A549 (cell line): ENCODE results near the gene AIMP1. TPM values are rescaled to one million over a fixed set of nuclear protein-coding genes. Genes with fewer than 3 reads are reported as not detected.

Experiments used
- ATAC-seq, 2 experiments: fragments of 200-7000 bp in 1 of 2; fragments of >200 bp in 1 of 2; cut with Nextera tagmentation in 1 of 2; cut with Tn5 transposase in 1 of 2; 3 replicates each; pipeline versions ENCODE4 v1.8.0 to v1.9.1; 2018 to 2020; ENCODE audit warnings: mild to moderate bottlenecking in 1 of 2, moderate library complexity in 1 of 2
- CTCF ChIA-PET: fragments of 300-600 bp; sonication (Branson Sonifier 250); formaldehyde crosslinking; extraction: SDS; loops from one replicate; lab custom pipeline; 2021; ENCODE audit warnings: antibody characterized with exemption, inconsistent platforms; lab: Yijun Ruan, JAX
- POLR2A ChIA-PET: fragments of 350-600 bp; formaldehyde crosslinking; extraction: SDS; loops from one replicate; lab custom pipeline; 2021; ENCODE audit warnings: antibody characterized with exemption, inconsistent platforms; lab: Yijun Ruan, JAX
- DNase-seq, 2 experiments: peaks; one replicate each; pipeline versions ENCODE4 v3.0.0 to v3.0.0-alpha.2; 2011 to 2016; ENCODE audit warnings: low read depth in 1 of 2, low spot score in 1 of 2
- FAIRE-seq: peaks from 2 replicates; lab custom pipeline; 2011; peaks lifted over from hg19 to GRCh38; lab: Jason Lieb, UNC
- H3K27ac ChIP-seq, 2 experiments: fragments of >200 bp; sonication (Bioruptor Twin); formaldehyde crosslinking; 3 replicates each; pipeline ENCODE4 v1.5.1; 2016 to 2017
- H3K4me1 ChIP-seq: fragments of >200 bp; sonication (Bioruptor Twin); formaldehyde crosslinking; 3 replicates; pipeline ENCODE4 v1.6.1; 2016
- H3K4me2 ChIP-seq: fragments of >200 bp; sonication (Bioruptor Twin); formaldehyde crosslinking; 3 replicates; pipeline ENCODE4 v1.6.1; 2016
- H3K4me3 ChIP-seq: fragments of >200 bp; sonication (Bioruptor Twin); formaldehyde crosslinking; 3 replicates; pipeline ENCODE4 v1.5.1; 2016
- H3K9me3 ChIP-seq: fragments of >200 bp; sonication (Bioruptor Twin); formaldehyde crosslinking; 3 replicates; pipeline ENCODE4 v1.6.1; 2016
- CEBPB ChIP-seq, 2 experiments: fragments of >200 bp in 1 of 2; sonication (Bioruptor Twin) in 1 of 2; formaldehyde crosslinking in 1 of 2; IDR thresholded peaks; 2 replicates each; pipeline ENCODE4 v1.6.1; 2012 to 2016
- EHF ChIP-seq: fragments of 250-450 bp; sonication (Bioruptor Pico); IDR thresholded peaks from 2 replicates; pipeline ENCODE4 v1.5.0; 2020; ENCODE audit warnings: mild to moderate bottlenecking
- EP300 ChIP-seq, 2 experiments: fragments of >200 bp; sonication (Bioruptor Twin); formaldehyde crosslinking; IDR thresholded peaks; 2 replicates in 1 of 2; 3 replicates in 1 of 2; pipeline ENCODE4 v1.6.1; 2016 to 2017
- FOSB ChIP-seq: fragments of 250-450 bp; sonication (Bioruptor Pico); IDR thresholded peaks from 2 replicates; pipeline ENCODE4 v1.5.0; 2020; ENCODE audit warnings: mild to moderate bottlenecking, moderate library complexity
- FOSL2 ChIP-seq, 2 experiments: fragments of 450-650 bp in 1 of 2; fragments of >200 bp in 1 of 2; sonication (Bioruptor Twin) in 1 of 2; formaldehyde crosslinking; IDR thresholded peaks; 2 replicates each; pipeline versions ENCODE4 v1.5.0 to v1.6.1; 2016 to 2020; ENCODE audit warnings: mild to moderate bottlenecking in 1 of 2, moderate library complexity in 1 of 2
- HDAC2 ChIP-seq: fragments of 200-600 bp; sonication (generic); IDR thresholded peaks from 2 replicates; pipeline ENCODE4 v1.6.1; 2016
- HEYL ChIP-seq: fragments of 250-450 bp; sonication (Bioruptor Pico); IDR thresholded peaks from 2 replicates; pipeline ENCODE4 v1.8.0; 2021; ENCODE audit warnings: mild to moderate bottlenecking, moderate library complexity
- HOXB13 ChIP-seq: fragments of 250-450 bp; sonication (Bioruptor Pico); IDR thresholded peaks from 2 replicates; pipeline ENCODE4 v1.5.0; 2020; ENCODE audit warnings: low read depth, mild to moderate bottlenecking, moderate library complexity
- JUN ChIP-seq, 2 experiments: fragments of >200 bp; sonication (Bioruptor Twin); formaldehyde crosslinking; IDR thresholded peaks; 2 replicates in 1 of 2; 3 replicates in 1 of 2; pipeline ENCODE4 v1.6.1; 2016 to 2017
- KDM5A ChIP-seq: fragments of 200-600 bp; sonication (generic); IDR thresholded peaks from 2 replicates; pipeline ENCODE4 v1.6.1; 2016; ENCODE audit warnings: antibody characterized with exemption, mild to moderate bottlenecking
- NR3C1 ChIP-seq: fragments of >200 bp; sonication (Bioruptor Twin); formaldehyde crosslinking; IDR thresholded peaks from 3 replicates; pipeline ENCODE4 v1.6.1; 2017
- POLR2AphosphoS2 ChIP-seq: conservative IDR thresholded peaks from 2 replicates; pipeline ENCODE4 v1.6.1; 2012; ENCODE audit warnings: low read length, improper control_type of control experiment, inconsistent platforms
- RAD21 ChIP-seq, 2 experiments: fragments of >200 bp in 1 of 2; sonication (Bioruptor Twin) in 1 of 2; formaldehyde crosslinking in 1 of 2; IDR thresholded peaks in 1 of 2; conservative IDR thresholded peaks in 1 of 2; 2 replicates in 1 of 2; 3 replicates in 1 of 2; pipeline ENCODE4 v1.6.1; 2012 to 2018; ENCODE audit warnings: inconsistent platforms in 1 of 2
- RARB ChIP-seq: fragments of 250-450 bp; sonication (Bioruptor Pico); IDR thresholded peaks from 2 replicates; pipeline ENCODE4 v1.8.0; 2021; ENCODE audit warnings: mild to moderate bottlenecking, moderate library complexity
- RNF2 ChIP-seq: fragments of 200-600 bp; sonication (generic); IDR thresholded peaks from 2 replicates; pipeline ENCODE4 v1.6.1; 2016; ENCODE audit warnings: low read depth, mild to moderate bottlenecking, antibody characterized with exemption, moderate library complexity, borderline replicate concordance
- SMC3 ChIP-seq: fragments of >200 bp; sonication (Bioruptor Twin); formaldehyde crosslinking; IDR thresholded peaks from 3 replicates; pipeline ENCODE4 v1.6.1; 2018; ENCODE audit warnings: inconsistent platforms
- SREBF2 ChIP-seq: fragments of 450-650 bp; IDR thresholded peaks from 2 replicates; pipeline ENCODE4 v1.6.1; 2014; ENCODE audit warnings: mild to moderate bottlenecking, moderate library complexity
- TFCP2L1 ChIP-seq: fragments of 250-450 bp; sonication (Bioruptor Pico); IDR thresholded peaks from 2 replicates; pipeline ENCODE4 v1.5.0; 2021; ENCODE audit warnings: mild to moderate bottlenecking
- TP53 ChIP-seq: fragments of 250-450 bp; sonication (Bioruptor Pico); IDR thresholded peaks from 2 replicates; pipeline ENCODE4 v1.5.0; 2021; ENCODE audit warnings: mild to moderate bottlenecking, moderate library complexity
- ZSCAN20 ChIP-seq: fragments of 250-450 bp; sonication (Bioruptor Pico); IDR thresholded peaks from 2 replicates; pipeline ENCODE4 v1.8.0; 2022; ENCODE audit warnings: mild to moderate bottlenecking, moderate library complexity
- WGBS: methylation state at CpG from one replicate; pipeline ENCODE4 v1.1.6; 2017; ENCODE audit errors: missing lambda C conversion rate; 5-methylcytosine and 5-hydroxymethylcytosine counted together
- polyA plus RNA-seq, 4 experiments: library from polyadenylated mRNA; depleted of rRNA in 3 of 4; stranded (reverse); fragments of >200 nt; fragmentation: RNase III in 1 of 4; extraction: RNeasy Plus Mini Kit Qiagen cat#74134 plus additional on column Dnase treatment in 1 of 4; gene quantifications; 2 replicates in 3 of 4; 3 replicates in 1 of 4; pipeline ENCODE4 v1.2.3, GENCODE V29; 2011 to 2017
- TF ChIP-seq, protein P1 (sequence below): fragments of >200 bp; sonication (Bioruptor Twin); formaldehyde crosslinking; IDR thresholded peaks from 3 replicates; pipeline ENCODE4 v1.5.1; 2016
- TF ChIP-seq, protein P2 (sequence below): fragments of >200 bp; sonication (Bioruptor Twin); formaldehyde crosslinking; IDR thresholded peaks from 3 replicates; pipeline ENCODE4 v1.6.1; 2016
- TF ChIP-seq, protein P3 (sequence below): fragments of 250-450 bp; sonication (Bioruptor Pico); IDR thresholded peaks from 2 replicates; pipeline ENCODE4 v1.5.0; 2021; ENCODE audit warnings: mild to moderate bottlenecking, moderate library complexity, borderline replicate concordance

AIMP1 gene
- polyA plus RNA-seq, 2 of the 4 experiments (the other 2 are of a cell fraction) = 35.6 to 70.7 TPM

DNA sequence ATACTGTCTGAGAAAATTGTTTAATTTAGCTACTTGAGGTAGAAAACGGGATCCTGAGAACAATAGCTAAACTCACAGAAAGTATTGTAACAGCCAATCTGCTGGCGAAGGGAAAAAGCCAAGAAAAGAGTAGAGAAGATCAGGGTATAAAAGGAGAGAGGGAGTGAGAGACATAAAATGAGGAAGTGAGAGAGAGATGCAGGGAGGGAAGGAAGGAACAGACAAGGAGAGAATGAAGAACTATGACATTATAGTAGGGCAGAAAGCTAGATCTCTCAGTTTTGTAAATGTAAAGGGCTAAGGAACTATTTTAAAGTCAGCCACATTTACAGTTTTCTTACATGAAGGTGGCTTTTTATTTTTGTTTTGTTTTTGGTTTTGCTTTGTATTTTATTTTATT is 53.9 kb downstream of the AIMP1 start:
- ATAC-seq = no peak
- POLR2A ChIA-PET = no interaction called here

DNA sequence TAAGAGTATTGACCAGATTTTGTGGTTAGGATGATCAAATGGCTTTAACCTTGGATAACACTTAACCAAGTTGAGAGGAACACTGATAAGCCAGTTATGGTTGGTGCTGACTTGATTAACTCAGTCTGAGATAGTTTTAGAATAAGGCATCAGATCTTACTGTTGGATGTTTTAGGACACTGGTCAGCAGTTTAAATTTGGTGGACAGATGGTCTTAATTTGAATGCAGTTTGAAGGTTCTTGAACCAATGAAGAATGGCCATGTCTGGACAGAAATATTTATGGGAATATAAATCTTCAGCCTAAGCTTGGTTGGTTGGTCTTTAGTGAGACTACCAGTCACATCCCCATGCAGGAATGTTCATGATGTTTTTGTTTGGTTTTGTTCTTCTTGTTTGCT is 54.8 kb downstream of the AIMP1 start:
- no peaks in the 10 kb centered on the region for H3K9me3 ChIP-seq
- H3K27ac ChIP-seq = no peak overlapping the region
- POLR2A ChIA-PET = no interaction called here
- TF ChIP-seq HEYL (CRISPR knock-in tag) = no peak
- TF ChIP-seq KDM5A = no peak
- TF ChIP-seq TP53 (CRISPR knock-in tag) = no peak
- no peak for TF ChIP-seq SMC3
- TF ChIP-seq, protein P1, sequence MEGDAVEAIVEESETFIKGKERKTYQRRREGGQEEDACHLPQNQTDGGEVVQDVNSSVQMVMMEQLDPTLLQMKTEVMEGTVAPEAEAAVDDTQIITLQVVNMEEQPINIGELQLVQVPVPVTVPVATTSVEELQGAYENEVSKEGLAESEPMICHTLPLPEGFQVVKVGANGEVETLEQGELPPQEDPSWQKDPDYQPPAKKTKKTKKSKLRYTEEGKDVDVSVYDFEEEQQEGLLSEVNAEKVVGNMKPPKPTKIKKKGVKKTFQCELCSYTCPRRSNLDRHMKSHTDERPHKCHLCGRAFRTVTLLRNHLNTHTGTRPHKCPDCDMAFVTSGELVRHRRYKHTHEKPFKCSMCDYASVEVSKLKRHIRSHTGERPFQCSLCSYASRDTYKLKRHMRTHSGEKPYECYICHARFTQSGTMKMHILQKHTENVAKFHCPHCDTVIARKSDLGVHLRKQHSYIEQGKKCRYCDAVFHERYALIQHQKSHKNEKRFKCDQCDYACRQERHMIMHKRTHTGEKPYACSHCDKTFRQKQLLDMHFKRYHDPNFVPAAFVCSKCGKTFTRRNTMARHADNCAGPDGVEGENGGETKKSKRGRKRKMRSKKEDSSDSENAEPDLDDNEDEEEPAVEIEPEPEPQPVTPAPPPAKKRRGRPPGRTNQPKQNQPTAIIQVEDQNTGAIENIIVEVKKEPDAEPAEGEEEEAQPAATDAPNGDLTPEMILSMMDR = no peak
- TF ChIP-seq RNF2 = no peak
- no peak for TF ChIP-seq RARB (CRISPR knock-in tag)
- TF ChIP-seq ZSCAN20 (CRISPR knock-in tag) = no peak
- no peak for TF ChIP-seq JUN (IDR thresholded peaks at IDR 0.05)
- no peak for TF ChIP-seq EP300 (IDR thresholded peaks at IDR 0.05)
- no peak for TF ChIP-seq CEBPB (IDR thresholded peaks at IDR 0.05)
- TF ChIP-seq SREBF2 = no peak
- no peak for TF ChIP-seq RAD21 (conservative IDR thresholded peaks at IDR 0.05 in 1 of 2, IDR thresholded peaks at IDR 0.05 in 1 of 2)
- TF ChIP-seq EHF (CRISPR knock-in tag) = no peak
- TF ChIP-seq, protein P2, sequence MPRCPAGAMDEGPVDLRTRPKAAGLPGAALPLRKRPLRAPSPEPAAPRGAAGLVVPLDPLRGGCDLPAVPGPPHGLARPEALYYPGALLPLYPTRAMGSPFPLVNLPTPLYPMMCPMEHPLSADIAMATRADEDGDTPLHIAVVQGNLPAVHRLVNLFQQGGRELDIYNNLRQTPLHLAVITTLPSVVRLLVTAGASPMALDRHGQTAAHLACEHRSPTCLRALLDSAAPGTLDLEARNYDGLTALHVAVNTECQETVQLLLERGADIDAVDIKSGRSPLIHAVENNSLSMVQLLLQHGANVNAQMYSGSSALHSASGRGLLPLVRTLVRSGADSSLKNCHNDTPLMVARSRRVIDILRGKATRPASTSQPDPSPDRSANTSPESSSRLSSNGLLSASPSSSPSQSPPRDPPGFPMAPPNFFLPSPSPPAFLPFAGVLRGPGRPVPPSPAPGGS = no peak
- no peak for TF ChIP-seq HDAC2
- TF ChIP-seq TFCP2L1 (CRISPR knock-in tag) = no peak
- H3K4me2 ChIP-seq = no peak overlapping the region
- CTCF ChIA-PET = interaction anchor here (2.4 to 3.8 kb wide), 2 partner anchors 129 to 132 kb away, joined by 12 to 15 read pairs; no protein-coding TSS in a partner anchor
- H3K4me3 ChIP-seq = no peak overlapping the region
- no peak for DNase-seq
- FAIRE-seq = no peak
- ATAC-seq = no peak
- H3K4me1 ChIP-seq = peaks cover 2% of the 10 kb centered on the region; the same call in 2 of the 3 replicates

More for the DNA sequence above, 53.9 kb downstream of the AIMP1 start:
- Histone ChIP-seq H3K4me1 (peaks cover 10% of the 10 kb centered on the region), H3K9me3 (no peaks in the 10 kb centered on the region), H3K27ac (no peak overlapping the region), H3K4me3 (no peak overlapping the region), H3K4me2 (no peak overlapping the region)
- no peak for FAIRE-seq
- CTCF ChIA-PET = interaction anchor here (0.6 to 3.8 kb wide), 7 partner anchors 9 to 1628 kb away, joined by 3 to 15 read pairs (median 3); no protein-coding TSS in a partner anchor
- 33% methylated on average over 2 of the region's 2 CpGs for WGBS
- TF ChIP-seq, protein P3, sequence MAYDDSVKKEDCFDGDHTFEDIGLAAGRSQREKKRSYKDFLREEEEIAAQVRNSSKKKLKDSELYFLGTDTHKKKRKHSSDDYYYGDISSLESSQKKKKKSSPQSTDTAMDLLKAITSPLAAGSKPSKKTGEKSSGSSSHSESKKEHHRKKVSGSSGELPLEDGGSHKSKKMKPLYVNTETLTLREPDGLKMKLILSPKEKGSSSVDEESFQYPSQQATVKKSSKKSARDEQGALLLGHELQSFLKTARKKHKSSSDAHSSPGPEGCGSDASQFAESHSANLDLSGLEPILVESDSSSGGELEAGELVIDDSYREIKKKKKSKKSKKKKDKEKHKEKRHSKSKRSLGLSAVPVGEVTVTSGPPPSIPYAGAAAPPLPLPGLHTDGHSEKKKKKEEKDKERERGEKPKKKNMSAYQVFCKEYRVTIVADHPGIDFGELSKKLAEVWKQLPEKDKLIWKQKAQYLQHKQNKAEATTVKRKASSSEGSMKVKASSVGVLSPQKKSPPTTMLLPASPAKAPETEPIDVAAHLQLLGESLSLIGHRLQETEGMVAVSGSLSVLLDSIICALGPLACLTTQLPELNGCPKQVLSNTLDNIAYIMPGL (CRISPR knock-in tag) = no peak
- TF ChIP-seq TFCP2L1 (CRISPR knock-in tag) (no peak), FOSL2 (IDR thresholded peaks at IDR 0.05) (no peak), FOSL2 (CRISPR knock-in tag; IDR thresholded peaks at IDR 0.05) (no peak), HEYL (CRISPR knock-in tag) (no peak), NR3C1 (no peak), RNF2 (no peak), HDAC2 (no peak), HOXB13 (CRISPR knock-in tag) (no peak), ZSCAN20 (CRISPR knock-in tag) (no peak), POLR2AphosphoS2 (no peak), SMC3 (no peak), FOSB (CRISPR knock-in tag) (no peak)
- no peak for DNase-seq
